NCI-H1694 treated with DMSO at 0.1 percent for 48 hours (cell line): ENCODE results near the gene ADARB1.

ENCODE experiments used
- DNase-seq: peaks from one replicate; lab custom pipeline; 2025; lab: John Stamatoyannopoulos, UW

ADARB1 gene

GRCh38 chr21:45039317-45040156 is 34.8 kb upstream of the ADARB1 start:
- no peak for DNase-seq

GRCh38 chr21:45040157-45040711 is 34.1 kb upstream of the ADARB1 start:
- no peak for DNase-seq

- DNase-seq: no peak
Observed at GRCh38 chr21:45040739-45041138, 33.6 kb upstream of the ADARB1 start.

GRCh38 chr21:45041351-45041805 is 33.0 kb upstream of the ADARB1 start:
- no peak for DNase-seq

- no peak for DNase-seq
Observed at GRCh38 chr21:45041984-45042663, 32.3 kb upstream of the ADARB1 start.

GRCh38 chr21:45042664-45043161 is 31.7 kb upstream of the ADARB1 start:
- no peak for DNase-seq

GRCh38 chr21:45043541-45044020 is 30.8 kb upstream of the ADARB1 start:
- no peak for DNase-seq

- DNase-seq: no peak
Observed at GRCh38 chr21:45045481-45045880, 28.9 kb upstream of the ADARB1 start.

- no peak for DNase-seq
Observed at GRCh38 chr21:45047257-45047656, 27.1 kb upstream of the ADARB1 start.

- DNase-seq: no peak
Observed at GRCh38 chr21:45048026-45048698, 26.2 kb upstream of the ADARB1 start.

GRCh38 chr21:45048968-45049367 is 25.4 kb upstream of the ADARB1 start:
- no peak for DNase-seq

GRCh38 chr21:45049714-45050344 is 24.6 kb upstream of the ADARB1 start:
- no peak for DNase-seq

- no peak for DNase-seq
Observed at GRCh38 chr21:45050345-45050796, 24.0 kb upstream of the ADARB1 start.

GRCh38 chr21:45050797-45051489 is 23.4 kb upstream of the ADARB1 start:
- DNase-seq: no peak

- DNase-seq: no peak
Observed at GRCh38 chr21:45051580-45052434, 22.6 kb upstream of the ADARB1 start.

- no peak for DNase-seq
Observed at GRCh38 chr21:45052960-45053359, 21.4 kb upstream of the ADARB1 start.

- no peak for DNase-seq
Observed at GRCh38 chr21:45053561-45054226, 20.7 kb upstream of the ADARB1 start.

GRCh38 chr21:45054227-45054926 is 20.0 kb upstream of the ADARB1 start:
- no peak for DNase-seq
